ENCODE data around the gene REC8. TPM values are rescaled to one million over a fixed set of nuclear protein-coding genes. Genes with fewer than 3 reads are reported as not detected.

Gene REC8
- total and polyA plus RNA-seq, 2 of the 13 experiments (the other 11 are each of a cell fraction or from before 2014, with no cell fraction given) = 3.4 to 14.7 TPM

DNA sequence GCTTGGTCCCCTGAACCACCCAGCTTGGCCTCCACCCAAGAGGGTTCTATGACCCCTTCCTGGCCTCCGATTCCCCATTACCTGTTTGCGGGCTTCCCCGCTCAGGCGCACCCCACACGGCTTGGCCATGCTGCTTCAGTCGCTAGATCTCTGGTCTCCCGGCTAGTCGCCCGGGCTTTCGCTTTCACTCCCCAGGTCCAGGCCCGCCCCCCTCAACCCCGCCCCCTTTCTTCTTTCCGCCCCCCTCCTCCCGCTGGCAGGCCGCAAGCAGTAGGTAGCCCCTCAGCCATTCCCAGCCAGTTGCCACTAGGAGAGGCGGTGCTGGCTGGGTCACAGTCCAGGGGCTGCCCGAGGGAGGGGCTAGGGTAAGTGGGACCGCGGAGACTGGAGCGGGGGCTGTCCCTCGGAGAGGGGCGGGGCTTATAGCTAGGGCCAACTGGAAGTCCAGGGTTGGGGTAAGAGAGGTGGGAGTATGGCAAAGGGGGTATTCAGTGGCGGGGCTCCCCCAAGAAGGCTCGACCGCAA lies 25.4 kb upstream of the REC8 start, which contains the start of gene PSME2 (continued):
- TF ChIP-seq, protein P1, sequence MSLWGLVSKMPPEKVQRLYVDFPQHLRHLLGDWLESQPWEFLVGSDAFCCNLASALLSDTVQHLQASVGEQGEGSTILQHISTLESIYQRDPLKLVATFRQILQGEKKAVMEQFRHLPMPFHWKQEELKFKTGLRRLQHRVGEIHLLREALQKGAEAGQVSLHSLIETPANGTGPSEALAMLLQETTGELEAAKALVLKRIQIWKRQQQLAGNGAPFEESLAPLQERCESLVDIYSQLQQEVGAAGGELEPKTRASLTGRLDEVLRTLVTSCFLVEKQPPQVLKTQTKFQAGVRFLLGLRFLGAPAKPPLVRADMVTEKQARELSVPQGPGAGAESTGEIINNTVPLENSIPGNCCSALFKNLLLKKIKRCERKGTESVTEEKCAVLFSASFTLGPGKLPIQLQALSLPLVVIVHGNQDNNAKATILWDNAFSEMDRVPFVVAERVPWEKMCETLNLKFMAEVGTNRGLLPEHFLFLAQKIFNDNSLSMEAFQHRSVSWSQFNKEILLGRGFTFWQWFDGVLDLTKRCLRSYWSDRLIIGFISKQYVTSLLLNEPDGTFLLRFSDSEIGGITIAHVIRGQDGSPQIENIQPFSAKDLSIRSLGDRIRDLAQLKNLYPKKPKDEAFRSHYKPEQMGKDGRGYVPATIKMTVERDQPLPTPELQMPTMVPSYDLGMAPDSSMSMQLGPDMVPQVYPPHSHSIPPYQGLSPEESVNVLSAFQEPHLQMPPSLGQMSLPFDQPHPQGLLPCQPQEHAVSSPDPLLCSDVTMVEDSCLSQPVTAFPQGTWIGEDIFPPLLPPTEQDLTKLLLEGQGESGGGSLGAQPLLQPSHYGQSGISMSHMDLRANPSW (CRISPR knock-in tag; IDR thresholded peaks at IDR 0.05; ENCODE audit: borderline replicate concordance) = peak; percentile 34; the same call in 1 of the 2 replicates
- TF ChIP-seq, protein P2, sequence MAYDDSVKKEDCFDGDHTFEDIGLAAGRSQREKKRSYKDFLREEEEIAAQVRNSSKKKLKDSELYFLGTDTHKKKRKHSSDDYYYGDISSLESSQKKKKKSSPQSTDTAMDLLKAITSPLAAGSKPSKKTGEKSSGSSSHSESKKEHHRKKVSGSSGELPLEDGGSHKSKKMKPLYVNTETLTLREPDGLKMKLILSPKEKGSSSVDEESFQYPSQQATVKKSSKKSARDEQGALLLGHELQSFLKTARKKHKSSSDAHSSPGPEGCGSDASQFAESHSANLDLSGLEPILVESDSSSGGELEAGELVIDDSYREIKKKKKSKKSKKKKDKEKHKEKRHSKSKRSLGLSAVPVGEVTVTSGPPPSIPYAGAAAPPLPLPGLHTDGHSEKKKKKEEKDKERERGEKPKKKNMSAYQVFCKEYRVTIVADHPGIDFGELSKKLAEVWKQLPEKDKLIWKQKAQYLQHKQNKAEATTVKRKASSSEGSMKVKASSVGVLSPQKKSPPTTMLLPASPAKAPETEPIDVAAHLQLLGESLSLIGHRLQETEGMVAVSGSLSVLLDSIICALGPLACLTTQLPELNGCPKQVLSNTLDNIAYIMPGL (CRISPR knock-in tag; IDR thresholded peaks at IDR 0.05; ENCODE audit: borderline replicate concordance in 1 of 2, low read depth in 1 of 2) = peak in 1 of 2 experiments; percentile 79; a peak in 3 of 4 replicates
- TF ChIP-seq ZNF776 (CRISPR knock-in tag; IDR thresholded peaks at IDR 0.05) (peak; percentile 86; the same call in 1 of the 2 replicates), WIZ (CRISPR knock-in tag; IDR thresholded peaks at IDR 0.05) (peak; percentile 55; the same call in 1 of the 2 replicates), ZNF619 (CRISPR knock-in tag; IDR thresholded peaks at IDR 0.05) (no peak), ZNF556 (CRISPR knock-in tag; IDR thresholded peaks at IDR 0.05; ENCODE audit: borderline replicate concordance) (peak; percentile 88), ZNF75D (CRISPR knock-in tag; IDR thresholded peaks at IDR 0.05; ENCODE audit: borderline replicate concordance) (no peak), NCOA5 (CRISPR knock-in tag; IDR thresholded peaks at IDR 0.05) (no peak), ZNF530 (CRISPR knock-in tag; IDR thresholded peaks at IDR 0.05; ENCODE audit: low read depth) (no peak), PAF1 (CRISPR knock-in tag; IDR thresholded peaks at IDR 0.05) (no peak), RBM39 (IDR thresholded peaks at IDR 0.05; ENCODE audit: low read depth, low read length, poor library complexity, severe bottlenecking) (peak; percentile 80), JARID2 (CRISPR knock-in tag; IDR thresholded peaks at IDR 0.05; ENCODE audit: insufficient replicate concordance) (no peak), CCAR2 (optimal IDR thresholded peaks at IDR 0.05; ENCODE audit: low read depth, low read length) (peak; percentile 46), TSC22D2 (CRISPR knock-in tag; IDR thresholded peaks at IDR 0.05; ENCODE audit: borderline replicate concordance) (0 out of 2 replicates have a peak, but pooled peaks have one; percentile 47), ZFP36L2 (CRISPR knock-in tag; IDR thresholded peaks at IDR 0.05) (peak; percentile 78; the same call in 1 of the 2 replicates)
- TF ChIP-seq, protein P3, sequence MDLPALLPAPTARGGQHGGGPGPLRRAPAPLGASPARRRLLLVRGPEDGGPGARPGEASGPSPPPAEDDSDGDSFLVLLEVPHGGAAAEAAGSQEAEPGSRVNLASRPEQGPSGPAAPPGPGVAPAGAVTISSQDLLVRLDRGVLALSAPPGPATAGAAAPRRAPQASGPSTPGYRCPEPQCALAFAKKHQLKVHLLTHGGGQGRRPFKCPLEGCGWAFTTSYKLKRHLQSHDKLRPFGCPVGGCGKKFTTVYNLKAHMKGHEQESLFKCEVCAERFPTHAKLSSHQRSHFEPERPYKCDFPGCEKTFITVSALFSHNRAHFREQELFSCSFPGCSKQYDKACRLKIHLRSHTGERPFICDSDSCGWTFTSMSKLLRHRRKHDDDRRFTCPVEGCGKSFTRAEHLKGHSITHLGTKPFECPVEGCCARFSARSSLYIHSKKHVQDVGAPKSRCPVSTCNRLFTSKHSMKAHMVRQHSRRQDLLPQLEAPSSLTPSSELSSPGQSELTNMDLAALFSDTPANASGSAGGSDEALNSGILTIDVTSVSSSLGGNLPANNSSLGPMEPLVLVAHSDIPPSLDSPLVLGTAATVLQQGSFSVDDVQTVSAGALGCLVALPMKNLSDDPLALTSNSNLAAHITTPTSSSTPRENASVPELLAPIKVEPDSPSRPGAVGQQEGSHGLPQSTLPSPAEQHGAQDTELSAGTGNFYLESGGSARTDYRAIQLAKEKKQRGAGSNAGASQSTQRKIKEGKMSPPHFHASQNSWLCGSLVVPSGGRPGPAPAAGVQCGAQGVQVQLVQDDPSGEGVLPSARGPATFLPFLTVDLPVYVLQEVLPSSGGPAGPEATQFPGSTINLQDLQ (CRISPR knock-in tag; IDR thresholded peaks at IDR 0.05) = no peak
- TF ChIP-seq, protein P4, sequence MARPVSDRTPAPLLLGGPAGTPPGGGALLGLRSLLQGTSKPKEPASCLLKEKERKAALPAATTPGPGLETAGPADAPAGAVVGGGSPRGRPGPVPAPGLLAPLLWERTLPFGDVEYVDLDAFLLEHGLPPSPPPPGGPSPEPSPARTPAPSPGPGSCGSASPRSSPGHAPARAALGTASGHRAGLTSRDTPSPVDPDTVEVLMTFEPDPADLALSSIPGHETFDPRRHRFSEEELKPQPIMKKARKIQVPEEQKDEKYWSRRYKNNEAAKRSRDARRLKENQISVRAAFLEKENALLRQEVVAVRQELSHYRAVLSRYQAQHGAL (CRISPR knock-in tag; IDR thresholded peaks at IDR 0.05; ENCODE audit: not compliant biosample characterization) = no peak
- TF ChIP-seq, protein P5, sequence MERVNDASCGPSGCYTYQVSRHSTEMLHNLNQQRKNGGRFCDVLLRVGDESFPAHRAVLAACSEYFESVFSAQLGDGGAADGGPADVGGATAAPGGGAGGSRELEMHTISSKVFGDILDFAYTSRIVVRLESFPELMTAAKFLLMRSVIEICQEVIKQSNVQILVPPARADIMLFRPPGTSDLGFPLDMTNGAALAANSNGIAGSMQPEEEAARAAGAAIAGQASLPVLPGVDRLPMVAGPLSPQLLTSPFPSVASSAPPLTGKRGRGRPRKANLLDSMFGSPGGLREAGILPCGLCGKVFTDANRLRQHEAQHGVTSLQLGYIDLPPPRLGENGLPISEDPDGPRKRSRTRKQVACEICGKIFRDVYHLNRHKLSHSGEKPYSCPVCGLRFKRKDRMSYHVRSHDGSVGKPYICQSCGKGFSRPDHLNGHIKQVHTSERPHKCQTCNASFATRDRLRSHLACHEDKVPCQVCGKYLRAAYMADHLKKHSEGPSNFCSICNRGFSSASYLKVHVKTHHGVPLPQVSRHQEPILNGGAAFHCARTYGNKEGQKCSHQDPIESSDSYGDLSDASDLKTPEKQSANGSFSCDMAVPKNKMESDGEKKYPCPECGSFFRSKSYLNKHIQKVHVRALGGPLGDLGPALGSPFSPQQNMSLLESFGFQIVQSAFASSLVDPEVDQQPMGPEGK (CRISPR knock-in tag; IDR thresholded peaks at IDR 0.05) = peak; percentile 99

All from HepG2 (cell line).